Measurements from ENCODE around the gene YPEL2.

- TF ChIP-seq CTCF (IDR thresholded peaks at IDR 0.05) (no peak), POLR2A (IDR thresholded peaks at IDR 0.05) (no peak)
Measured at GRCh38 chr17:59345476-59345875, 14.0 kb downstream of the YPEL2 start.

Data from Peyer's patch (tissue), 4 donors.